Karpas-422 (cell line): ENCODE measurements around the gene TES. TPM values are rescaled to one million over a fixed set of nuclear protein-coding genes. Genes with fewer than 3 reads are reported as not detected.

ENCODE experiments used
- DNase-seq: peaks from one replicate; pipeline ENCODE4 v3.0.0-alpha.2; 2015
- H2AFZ ChIP-seq: fragments of 200-600 bp; sonication (generic); 2 replicates; pipeline ENCODE4 v1.6.1; 2014; ENCODE audit warnings: antibody characterized with exemption, low read length, mixed read lengths
- H3K27ac ChIP-seq: fragments of 200-600 bp; sonication (generic); 2 replicates; pipeline ENCODE4 v1.5.1; 2014; ENCODE audit warnings: mild to moderate bottlenecking, low read length, moderate library complexity
- H3K27me3 ChIP-seq: fragments of 200-600 bp; sonication (generic); 2 replicates; pipeline ENCODE4 v1.6.1; 2014; ENCODE audit warnings: low read length, mixed read lengths
- H3K36me3 ChIP-seq: fragments of 200-600 bp; sonication (generic); 2 replicates; pipeline ENCODE4 v1.6.1; 2014; ENCODE audit warnings: low read length, mixed read lengths; ENCODE audit not compliant: insufficient read depth
- H3K4me1 ChIP-seq: fragments of 200-600 bp; sonication (generic); 2 replicates; pipeline ENCODE4 v1.6.1; 2014; ENCODE audit warnings: mild to moderate bottlenecking, low read length, mixed read lengths
- H3K4me2 ChIP-seq: fragments of 200-600 bp; sonication (generic); 2 replicates; pipeline ENCODE4 v1.6.1; 2014; ENCODE audit warnings: low read length, low read depth, mild to moderate bottlenecking; ENCODE audit not compliant: poor library complexity, severe bottlenecking
- H3K4me3 ChIP-seq: fragments of 200-600 bp; sonication (generic); 2 replicates; pipeline ENCODE4 v1.5.1; 2014; ENCODE audit warnings: mild to moderate bottlenecking, antibody characterized with exemption, low read length, mixed read lengths
- H3K79me2 ChIP-seq: fragments of 200-600 bp; sonication (generic); 2 replicates; pipeline ENCODE4 v1.6.1; 2014; ENCODE audit warnings: mild to moderate bottlenecking, low read length, mixed read lengths
- H3K9ac ChIP-seq: fragments of 200-600 bp; sonication (generic); 2 replicates; pipeline ENCODE4 v1.6.0; 2014; ENCODE audit warnings: low read length
- H3K9me2 ChIP-seq: fragments of 200-600 bp; sonication (generic), shearing (Covaris generic); replicated peaks from 2 replicates; pipeline ENCODE4 v1.6.0; 2014; ENCODE audit warnings: mild to moderate bottlenecking, low read length, moderate library complexity; ENCODE audit not compliant: insufficient read depth
- H3K9me3 ChIP-seq: fragments of 300-700, 200-600 bp; sonication (generic); 2 replicates; pipeline ENCODE4 v1.6.1; 2014; ENCODE audit warnings: low read length, mixed read lengths
- H4K20me1 ChIP-seq: fragments of 200-600 bp; sonication (generic); 2 replicates; pipeline ENCODE4 v1.6.1; 2014; ENCODE audit warnings: mild to moderate bottlenecking, antibody characterized with exemption, low read length, low read depth; ENCODE audit not compliant: insufficient read depth
- total RNA-seq: library from RNA; depleted of rRNA; stranded (reverse); fragments of >200 nt; shearing (Covaris generic); gene quantifications from 2 replicates; pipeline ENCODE4 v1.2.3, GENCODE V29; 2014; ENCODE audit warnings: low replicate concordance

Gene TES
- total RNA-seq, 1 experiment from 2014 or later = not detected

DNA sequence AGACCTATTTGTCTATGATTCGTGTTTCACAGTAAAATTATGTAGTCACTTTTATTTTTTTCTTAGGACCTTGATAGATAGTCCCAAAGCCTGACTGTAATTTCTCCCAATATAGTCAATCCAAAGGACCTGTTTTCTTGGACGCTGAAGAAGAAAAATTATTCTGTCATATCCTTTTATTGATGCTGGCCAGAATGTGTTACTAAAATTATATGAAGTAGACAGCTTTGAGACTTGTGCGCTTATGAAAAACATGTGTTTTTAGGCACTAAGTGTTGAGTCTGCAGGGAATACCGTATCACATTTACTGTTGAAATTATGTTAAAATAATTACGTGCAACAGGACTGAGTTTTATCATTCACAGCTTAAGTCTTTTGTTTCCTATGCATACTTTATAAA lies 17.9 kb downstream of the TES start:
- no peaks in the 10 kb centered on the region for H4K20me1 ChIP-seq

DNA sequence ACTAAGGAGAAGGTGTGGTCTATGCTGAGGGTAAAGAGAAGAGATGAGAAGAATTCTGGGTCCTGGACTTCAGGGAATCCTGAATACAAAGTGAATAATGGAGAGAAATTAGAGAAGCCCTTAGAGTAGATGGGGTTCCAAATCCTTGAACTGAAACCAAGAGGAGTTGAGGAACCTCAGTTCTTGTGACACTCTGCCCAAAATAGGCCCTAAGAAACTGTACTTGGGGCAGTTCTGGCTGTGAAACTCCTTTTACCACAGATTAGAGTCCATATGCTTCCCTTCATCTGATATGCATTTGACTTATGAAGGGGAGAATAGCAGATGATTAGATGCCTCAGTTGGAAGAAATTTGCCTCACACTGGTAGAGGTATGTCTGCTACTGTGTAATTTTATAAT lies 19.0 kb downstream of the TES start:
- Histone ChIP-seq H3K9ac (no peak overlapping the region), H3K9me3 (no peaks in the 10 kb centered on the region), H3K27ac (no peak overlapping the region), H2AFZ (no peak overlapping the region), H3K27me3 (no peaks in the 10 kb centered on the region), H3K36me3 (no peaks in the 10 kb centered on the region), H3K9me2 (no peaks in the 10 kb centered on the region), H4K20me1 (no peaks in the 10 kb centered on the region), H3K4me3 (no peak overlapping the region), H3K79me2 (no peaks in the 10 kb centered on the region), H3K4me1 (no peaks in the 10 kb centered on the region), H3K4me2 (no peak overlapping the region)
- no peak for DNase-seq

More for the DNA sequence above, 17.9 kb downstream of the TES start:
- Histone ChIP-seq H3K27me3 (no peaks in the 10 kb centered on the region), H3K79me2 (no peaks in the 10 kb centered on the region), H2AFZ (no peak overlapping the region), H3K9me2 (no peaks in the 10 kb centered on the region), H3K27ac (no peak overlapping the region), H3K4me1 (no peaks in the 10 kb centered on the region), H3K4me3 (no peak overlapping the region), H3K9ac (no peak overlapping the region), H3K4me2 (no peak overlapping the region), H3K36me3 (no peaks in the 10 kb centered on the region), H3K9me3 (no peaks in the 10 kb centered on the region)
- no peak for DNase-seq

DNA sequence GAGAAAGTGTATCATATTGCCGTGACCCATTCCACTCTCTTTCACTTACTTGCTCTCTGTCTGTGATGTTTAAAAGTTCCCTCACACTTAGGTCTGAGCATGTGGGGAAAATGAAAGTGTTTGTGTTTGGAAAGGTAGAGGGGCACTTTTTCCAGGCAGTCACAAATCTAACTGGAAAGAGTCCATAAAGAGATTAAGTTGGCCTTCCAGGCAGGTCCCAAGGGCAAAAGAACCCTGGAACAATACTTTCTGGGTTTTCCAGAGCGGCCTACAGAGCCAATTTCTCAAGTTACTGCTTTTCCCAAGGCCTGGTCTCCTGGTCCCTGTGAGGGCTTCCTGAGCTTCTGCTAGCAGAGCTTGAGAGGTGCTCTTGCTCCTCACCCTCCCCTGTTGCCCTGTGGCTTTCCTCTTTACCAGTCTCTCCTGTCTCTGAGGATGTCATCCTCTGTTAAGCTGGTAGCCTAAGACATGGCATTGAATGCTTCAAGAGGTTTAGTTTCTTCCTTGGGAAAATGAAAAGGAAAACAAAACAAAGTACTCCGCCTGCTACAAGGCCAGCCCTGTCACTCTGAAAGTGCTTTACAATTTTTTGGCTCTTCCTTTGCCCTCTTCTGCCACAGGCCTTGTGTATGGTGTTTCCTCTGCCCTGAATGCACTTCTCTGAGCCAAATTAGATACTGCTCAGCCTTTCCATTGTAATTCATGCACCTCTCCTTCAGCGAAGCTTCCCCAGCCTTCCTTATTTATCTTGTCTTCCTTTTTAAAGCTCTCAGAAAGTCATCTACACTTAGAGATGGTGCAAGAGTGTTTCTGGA lies 20.1 kb downstream of the TES start:
- Histone ChIP-seq H3K4me2 (no peak overlapping the region), H3K36me3 (no peaks in the 10 kb centered on the region), H3K9me2 (no peaks in the 10 kb centered on the region), H3K27ac (no peak overlapping the region), H2AFZ (no peak overlapping the region), H3K27me3 (no peaks in the 10 kb centered on the region), H4K20me1 (no peaks in the 10 kb centered on the region), H3K4me1 (no peaks in the 10 kb centered on the region), H3K9ac (no peak overlapping the region), H3K4me3 (no peak overlapping the region), H3K79me2 (no peaks in the 10 kb centered on the region), H3K9me3 (no peaks in the 10 kb centered on the region)
- no peak for DNase-seq

DNA sequence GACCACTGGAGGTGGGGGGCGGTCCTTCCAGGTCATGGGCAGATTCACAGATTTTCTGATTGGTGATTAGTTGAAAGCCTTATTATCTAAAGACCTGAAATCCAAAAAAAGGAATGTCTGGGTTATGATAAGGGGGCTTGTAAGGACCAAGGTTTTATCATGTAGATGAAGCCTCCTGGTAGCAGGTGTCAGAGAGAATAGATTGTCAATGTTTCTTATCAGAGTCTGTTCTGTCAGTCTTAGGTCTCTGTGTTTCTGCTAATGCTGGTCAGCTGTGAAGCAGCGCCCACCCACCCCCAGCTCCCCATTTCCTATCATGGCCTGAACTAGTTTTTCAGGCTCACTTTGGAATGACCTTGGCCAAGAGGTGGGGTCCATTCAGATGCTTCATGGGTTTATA lies 21.2 kb downstream of the TES start:
- Histone ChIP-seq H3K79me2 (no peaks in the 10 kb centered on the region), H3K27ac (no peak overlapping the region), H3K4me3 (no peak overlapping the region), H3K9ac (no peak overlapping the region), H4K20me1 (no peaks in the 10 kb centered on the region), H3K9me3 (no peaks in the 10 kb centered on the region), H3K4me2 (no peak overlapping the region), H3K36me3 (no peaks in the 10 kb centered on the region), H3K27me3 (no peaks in the 10 kb centered on the region), H2AFZ (no peak overlapping the region), H3K9me2 (no peaks in the 10 kb centered on the region), H3K4me1 (no peaks in the 10 kb centered on the region)
- no peak for DNase-seq

DNA sequence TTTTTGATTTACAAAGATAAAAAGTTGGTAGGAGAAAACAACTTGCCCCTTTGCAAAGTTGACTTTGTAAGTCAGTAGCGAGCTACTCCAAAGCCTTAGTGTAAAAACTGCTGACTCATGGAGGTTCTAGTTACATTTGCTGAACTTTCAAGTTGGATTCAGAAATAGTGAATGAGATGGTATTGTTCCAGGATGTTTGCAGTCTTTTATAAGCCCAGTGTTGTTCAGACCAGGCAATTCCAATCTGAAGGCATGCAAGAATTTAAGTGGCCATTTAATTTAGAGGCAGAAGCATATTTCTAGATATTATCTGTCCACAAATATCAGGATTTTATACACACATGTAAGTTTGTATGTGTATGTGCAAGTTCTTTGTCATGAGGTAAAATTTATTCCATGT lies 21.6 kb downstream of the TES start:
- no peaks in the 10 kb centered on the region for H4K20me1 ChIP-seq
- H3K9ac ChIP-seq = no peak overlapping the region
- no peaks in the 10 kb centered on the region for H3K9me2 ChIP-seq
- H3K4me1 ChIP-seq = no peaks in the 10 kb centered on the region
- H3K36me3 ChIP-seq = no peaks in the 10 kb centered on the region
- no peaks in the 10 kb centered on the region for H3K9me3 ChIP-seq
- no peak overlapping the region for H2AFZ ChIP-seq
- no peaks in the 10 kb centered on the region for H3K27me3 ChIP-seq
- DNase-seq = no peak
- no peak overlapping the region for H3K4me3 ChIP-seq
- no peak overlapping the region for H3K27ac ChIP-seq
- H3K4me2 ChIP-seq = no peak overlapping the region
- no peaks in the 10 kb centered on the region for H3K79me2 ChIP-seq

DNA sequence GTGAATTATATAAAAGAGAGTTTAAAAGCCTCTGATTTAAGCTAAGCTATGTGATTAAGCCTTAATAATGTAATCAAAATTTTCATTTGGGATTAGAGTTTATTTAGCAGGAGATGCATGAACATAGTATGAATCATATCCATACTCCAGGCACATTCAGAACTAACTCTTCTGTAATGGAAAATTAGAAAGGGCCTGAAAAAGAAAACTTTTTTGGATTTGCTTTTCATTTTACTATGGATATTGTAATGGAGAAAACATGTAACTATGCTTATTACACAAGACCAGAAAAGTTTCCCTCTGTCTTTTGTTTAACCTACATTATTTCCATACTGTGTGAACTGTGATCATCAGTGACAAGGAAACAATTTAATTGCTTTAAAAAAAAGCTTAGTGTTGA lies 22.0 kb downstream of the TES start:
- no peak for DNase-seq
- H2AFZ ChIP-seq = no peak overlapping the region
- H3K27me3 ChIP-seq = no peaks in the 10 kb centered on the region
- no peaks in the 10 kb centered on the region for H3K9me2 ChIP-seq
- H3K79me2 ChIP-seq = no peaks in the 10 kb centered on the region
- H3K9me3 ChIP-seq = no peaks in the 10 kb centered on the region
- H3K4me2 ChIP-seq = no peak overlapping the region
- H3K27ac ChIP-seq = no peak overlapping the region
- no peak overlapping the region for H3K9ac ChIP-seq
- no peaks in the 10 kb centered on the region for H4K20me1 ChIP-seq
- no peak overlapping the region for H3K4me3 ChIP-seq
- no peaks in the 10 kb centered on the region for H3K4me1 ChIP-seq
- no peaks in the 10 kb centered on the region for H3K36me3 ChIP-seq

DNA sequence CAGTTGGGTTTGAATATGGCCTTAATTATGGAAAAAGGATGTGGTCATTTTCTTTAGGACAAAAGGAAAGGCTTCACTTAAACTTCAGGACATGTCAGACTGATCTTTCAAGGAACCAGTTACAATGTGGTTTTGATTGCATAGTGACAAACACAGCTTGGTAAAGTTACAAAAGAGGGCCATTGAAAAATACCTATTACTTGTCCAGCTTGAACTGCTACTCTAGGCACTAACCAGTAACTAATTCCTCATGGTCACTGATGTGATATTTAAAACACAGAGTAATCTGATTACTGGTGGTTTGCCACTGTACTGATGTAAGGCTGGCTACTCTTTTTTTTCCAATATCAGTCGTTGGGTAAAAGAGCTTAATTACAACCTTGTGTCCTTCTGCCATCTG lies 22.6 kb downstream of the TES start:
- Histone ChIP-seq H3K4me1 (no peaks in the 10 kb centered on the region), H3K27ac (no peak overlapping the region), H3K4me2 (no peak overlapping the region), H3K9me3 (no peaks in the 10 kb centered on the region), H4K20me1 (no peaks in the 10 kb centered on the region), H3K9ac (no peak overlapping the region), H3K79me2 (no peaks in the 10 kb centered on the region), H3K36me3 (no peaks in the 10 kb centered on the region), H3K27me3 (no peaks in the 10 kb centered on the region), H3K4me3 (no peak overlapping the region), H3K9me2 (no peaks in the 10 kb centered on the region), H2AFZ (no peak overlapping the region)
- no peak for DNase-seq

DNA sequence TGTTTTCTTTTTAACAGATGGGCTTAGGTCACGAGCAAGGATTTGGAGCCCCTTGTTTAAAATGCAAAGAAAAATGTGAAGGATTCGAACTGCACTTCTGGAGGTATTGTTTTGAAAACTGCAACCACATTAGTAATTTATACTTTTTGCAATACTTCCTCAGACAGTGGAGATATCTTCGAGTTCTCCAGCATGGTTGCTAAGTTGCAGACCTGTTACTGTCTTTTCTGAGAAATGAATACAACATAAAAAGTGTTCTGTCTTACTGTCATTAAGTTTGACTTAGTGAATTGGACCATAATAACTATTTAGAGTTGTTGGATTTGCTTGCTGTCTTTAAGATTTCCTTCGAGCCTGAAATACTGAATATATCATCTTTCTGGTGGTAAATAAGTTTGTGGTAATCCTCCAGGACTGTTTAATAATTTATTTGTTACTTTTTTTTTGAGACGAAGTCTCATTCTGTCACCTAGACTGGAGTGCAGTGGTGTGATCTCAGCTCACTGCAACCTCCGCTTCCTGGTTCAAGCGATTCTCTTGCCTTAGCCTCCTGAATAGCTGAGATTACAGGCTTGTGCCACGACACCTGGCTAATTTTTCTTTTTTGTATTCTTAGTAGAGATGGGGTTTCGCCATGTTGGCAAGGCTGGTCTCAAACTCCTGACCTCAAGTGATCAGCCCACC lies 24.3 kb downstream of the TES start:
- Histone ChIP-seq H4K20me1 (no peaks in the 10 kb centered on the region), H3K79me2 (no peaks in the 10 kb centered on the region), H3K27me3 (no peaks in the 10 kb centered on the region), H3K4me3 (no peak overlapping the region), H3K4me2 (no peak overlapping the region), H3K36me3 (no peaks in the 10 kb centered on the region), H3K4me1 (no peaks in the 10 kb centered on the region), H3K9ac (no peak overlapping the region), H2AFZ (no peak overlapping the region), H3K27ac (no peak overlapping the region), H3K9me2 (no peaks in the 10 kb centered on the region), H3K9me3 (no peaks in the 10 kb centered on the region)
- no peak for DNase-seq
